PC-3 (cell line): ENCODE measurements around the gene DIS3L2. TPM values are rescaled to one million over a fixed set of nuclear protein-coding genes. Genes with fewer than 3 reads are reported as not detected.

Experiments
- ATAC-seq: fragments of 200-7000 bp; cut with Tn5 transposase; 2 replicates; pipeline ENCODE4 v1.9.1; 2020; ENCODE audit warnings: mild to moderate bottlenecking, moderate library complexity
- BruUV-seq: library from RNA; stranded (reverse); fragments of 400-500 nt; replicated peaks from 2 replicates; lab custom pipeline; 2021; lab: Mats Ljungman, UMichigan
- CTCF ChIA-PET: fragments of 300-600 bp; sonication (Branson Sonifier 250); formaldehyde crosslinking; loops from one replicate; lab custom pipeline; 2022; ENCODE audit warnings: antibody characterized with exemption; lab: Charles Lee
- POLR2A ChIA-PET: fragments of 300-600 bp; sonication (Branson Sonifier 250); formaldehyde crosslinking; loops from one replicate; lab custom pipeline; 2022; ENCODE audit warnings: antibody characterized with exemption; ENCODE audit not compliant: unreplicated experiment; lab: Charles Lee
- DNase-seq: peaks from one replicate; pipeline ENCODE4 v3.0.0-alpha.2; 2015
- H2AFZ ChIP-seq: fragments of 300-600 bp; sonication (generic); 2 replicates; pipeline ENCODE4 v1.6.0; 2016; ENCODE audit warnings: antibody characterized with exemption, low read length
- H3F3A ChIP-seq: fragments of 300-600 bp; sonication (generic); one replicate; pipeline ENCODE4 v1.6.0; 2017; ENCODE audit warnings: antibody characterized with exemption, low read length, control low read depth, mild to moderate bottlenecking; ENCODE audit not compliant: unreplicated experiment
- H3K27ac ChIP-seq: fragments of 300-600 bp; sonication (generic); 2 replicates; pipeline ENCODE4 v1.5.1; 2016; ENCODE audit warnings: mild to moderate bottlenecking, low read length
- H3K27me3 ChIP-seq: fragments of 300-600 bp; sonication (generic); 2 replicates; pipeline ENCODE4 v1.6.1; 2016; ENCODE audit warnings: low read length, mixed read lengths
- H3K36me3 ChIP-seq: fragments of 300-600 bp; sonication (generic); 2 replicates; pipeline ENCODE4 v1.6.1; 2016; ENCODE audit warnings: low read depth, mixed run types, low read length, mixed read lengths
- H3K4me1 ChIP-seq: fragments of 300-600 bp; sonication (generic); 2 replicates; pipeline ENCODE4 v1.5.1; 2016; ENCODE audit warnings: low read length; ENCODE audit not compliant: insufficient read depth
- H3K4me2 ChIP-seq: fragments of 300-600 bp; sonication (generic); 2 replicates; pipeline ENCODE4 v1.6.0; 2016; ENCODE audit warnings: low read length
- H3K4me3 ChIP-seq: fragments of 300-600 bp; sonication (generic); 2 replicates; pipeline ENCODE4 v1.5.1; 2016; ENCODE audit warnings: mild to moderate bottlenecking, low read length, mixed read lengths
- H3K79me2 ChIP-seq: fragments of 300-600 bp; sonication (generic); 2 replicates; pipeline ENCODE4 v1.6.1; 2017; ENCODE audit warnings: low read length, mixed read lengths
- H3K9ac ChIP-seq: fragments of 300-600 bp; sonication (generic); 2 replicates; pipeline ENCODE4 v1.6.0; 2016; ENCODE audit warnings: mild to moderate bottlenecking, low read length
- H3K9me2 ChIP-seq: fragments of 300-600 bp; sonication (generic); replicated peaks from 2 replicates; pipeline ENCODE4 v1.6.1; 2016; ENCODE audit warnings: mixed run types, low read length, mixed read lengths
- H3K9me3 ChIP-seq: fragments of 300-600 bp; sonication (generic); 2 replicates; pipeline ENCODE4 v1.6.1; 2016; ENCODE audit warnings: low read length, mixed read lengths
- H4K20me1 ChIP-seq: fragments of 300-600 bp; sonication (generic); 2 replicates; pipeline ENCODE4 v1.6.1; 2016; ENCODE audit warnings: low read length, mixed read lengths
- EZH2 ChIP-seq: fragments of 300-600 bp; sonication (generic); IDR thresholded peaks from one replicate; pipeline ENCODE4 v1.6.1; 2017; ENCODE audit warnings: antibody characterized with exemption, mild to moderate bottlenecking, low read length; ENCODE audit not compliant: unreplicated experiment
- EZH2phosphoT487 ChIP-seq: fragments of 300-600 bp; sonication (generic); IDR thresholded peaks from 2 replicates; pipeline ENCODE4 v1.6.1; 2018; ENCODE audit warnings: mild to moderate bottlenecking, antibody characterized with exemption, low read length, borderline replicate concordance
- intact Hi-C: fragments of 100-400 bp; cut with micrococcal nuclease; formaldehyde crosslinking; loops from 2 replicates; pipeline ENCODE4 v1.9.0; 2023
- total RNA-seq: library from RNA; depleted of rRNA; stranded (reverse); fragments of >200 nt; gene quantifications from 2 replicates; pipeline ENCODE4 v1.2.3, GENCODE V29; 2014
- TF ChIP-seq, protein P1 (sequence below): fragments of 300-600 bp; sonication (generic); conservative IDR thresholded peaks from 2 replicates; pipeline ENCODE4 v1.5.1; 2017; ENCODE audit warnings: antibody characterized with exemption, low read depth, mild to moderate bottlenecking, low read length

The DIS3L2 gene
- total RNA-seq, 1 experiment from 2014 or later = 22.8 TPM

DNA sequence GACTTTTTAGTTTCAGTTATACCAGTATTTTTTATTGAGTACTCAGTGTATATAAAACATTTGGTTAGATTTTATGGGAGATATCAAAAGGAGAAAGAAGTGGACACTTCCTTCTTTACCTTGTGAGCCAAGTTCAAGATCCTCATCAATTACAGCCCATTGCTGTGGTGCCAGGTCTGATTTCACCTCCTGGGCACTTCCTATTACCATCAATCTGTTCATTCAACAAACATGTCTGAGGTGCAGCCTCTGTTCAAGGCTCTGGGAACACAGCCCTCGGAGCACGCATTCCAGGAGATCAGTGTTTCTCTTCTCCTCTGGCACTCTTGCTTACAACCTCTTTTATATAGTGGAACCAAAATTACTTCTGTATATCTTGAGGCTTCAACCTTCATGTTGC is 245.7 kb downstream of the DIS3L2 start:
- Histone ChIP-seq H4K20me1 (no peaks in the 10 kb centered on the region), H3K27me3 (no peaks in the 10 kb centered on the region), H2AFZ (no peak overlapping the region), H3K9ac (no peak overlapping the region), H3K36me3 (0 out of 2 replicates have a peak, but pooled peaks cover 2% of the 10 kb centered on the region), H3K4me3 (no peak overlapping the region), H3K79me2 (no peaks in the 10 kb centered on the region), H3F3A (no peaks in the 10 kb centered on the region), H3K4me2 (no peak overlapping the region), H3K4me1 (no peaks in the 10 kb centered on the region), H3K27ac (no peak overlapping the region), H3K9me3 (no peaks in the 10 kb centered on the region), H3K9me2 (no peaks in the 10 kb centered on the region)
- ATAC-seq = peak; percentile 40
- CTCF ChIA-PET = no interaction called here
- POLR2A ChIA-PET = no interaction called here
- intact Hi-C loops = no loop called here
- no TSS peak for BruUV-seq
- TF ChIP-seq EZH2 = no peak
- TF ChIP-seq, protein P1, sequence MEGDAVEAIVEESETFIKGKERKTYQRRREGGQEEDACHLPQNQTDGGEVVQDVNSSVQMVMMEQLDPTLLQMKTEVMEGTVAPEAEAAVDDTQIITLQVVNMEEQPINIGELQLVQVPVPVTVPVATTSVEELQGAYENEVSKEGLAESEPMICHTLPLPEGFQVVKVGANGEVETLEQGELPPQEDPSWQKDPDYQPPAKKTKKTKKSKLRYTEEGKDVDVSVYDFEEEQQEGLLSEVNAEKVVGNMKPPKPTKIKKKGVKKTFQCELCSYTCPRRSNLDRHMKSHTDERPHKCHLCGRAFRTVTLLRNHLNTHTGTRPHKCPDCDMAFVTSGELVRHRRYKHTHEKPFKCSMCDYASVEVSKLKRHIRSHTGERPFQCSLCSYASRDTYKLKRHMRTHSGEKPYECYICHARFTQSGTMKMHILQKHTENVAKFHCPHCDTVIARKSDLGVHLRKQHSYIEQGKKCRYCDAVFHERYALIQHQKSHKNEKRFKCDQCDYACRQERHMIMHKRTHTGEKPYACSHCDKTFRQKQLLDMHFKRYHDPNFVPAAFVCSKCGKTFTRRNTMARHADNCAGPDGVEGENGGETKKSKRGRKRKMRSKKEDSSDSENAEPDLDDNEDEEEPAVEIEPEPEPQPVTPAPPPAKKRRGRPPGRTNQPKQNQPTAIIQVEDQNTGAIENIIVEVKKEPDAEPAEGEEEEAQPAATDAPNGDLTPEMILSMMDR = no peak
- TF ChIP-seq EZH2phosphoT487 = no peak
- DNase-seq = no peak

DNA sequence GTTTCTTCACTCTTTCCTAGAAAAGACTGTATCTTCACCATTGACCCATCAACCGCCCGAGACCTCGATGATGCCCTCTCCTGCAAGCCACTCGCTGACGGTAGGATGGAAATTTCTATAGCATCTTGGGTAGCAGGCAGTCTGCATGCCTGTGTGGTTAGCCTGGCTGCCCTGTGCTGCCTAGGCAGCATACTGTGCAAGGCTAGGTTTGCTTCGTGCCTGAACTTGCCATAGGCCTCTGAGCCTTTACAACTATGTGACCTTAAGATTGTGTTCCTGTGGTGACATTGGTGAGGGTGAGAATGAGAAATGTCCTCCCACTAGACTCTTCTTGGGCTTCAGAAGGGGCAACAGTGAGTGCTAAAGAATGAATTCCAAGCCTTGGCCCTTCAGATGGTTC is 248.8 kb downstream of the DIS3L2 start:
- Histone ChIP-seq H3K27me3 (no peaks in the 10 kb centered on the region), H3K9me2 (no peaks in the 10 kb centered on the region), H3K9me3 (no peaks in the 10 kb centered on the region), H3K27ac (no peak overlapping the region), H3K4me2 (no peak overlapping the region), H3K4me1 (no peaks in the 10 kb centered on the region), H3K9ac (no peak overlapping the region), H3K4me3 (no peak overlapping the region), H2AFZ (no peak overlapping the region), H3K79me2 (no peaks in the 10 kb centered on the region), H3K36me3 (0 out of 2 replicates have a peak, but pooled peaks cover 2% of the 10 kb centered on the region), H3F3A (no peaks in the 10 kb centered on the region), H4K20me1 (no peaks in the 10 kb centered on the region)
- TF ChIP-seq, protein P1 = no peak
- TF ChIP-seq EZH2 (no peak), EZH2phosphoT487 (no peak)
- POLR2A ChIA-PET = no interaction called here
- DNase-seq (no peak), ATAC-seq (no peak)
- intact Hi-C loops = no loop called here
- CTCF ChIA-PET = no interaction called here
- BruUV-seq = no TSS peak

DNA sequence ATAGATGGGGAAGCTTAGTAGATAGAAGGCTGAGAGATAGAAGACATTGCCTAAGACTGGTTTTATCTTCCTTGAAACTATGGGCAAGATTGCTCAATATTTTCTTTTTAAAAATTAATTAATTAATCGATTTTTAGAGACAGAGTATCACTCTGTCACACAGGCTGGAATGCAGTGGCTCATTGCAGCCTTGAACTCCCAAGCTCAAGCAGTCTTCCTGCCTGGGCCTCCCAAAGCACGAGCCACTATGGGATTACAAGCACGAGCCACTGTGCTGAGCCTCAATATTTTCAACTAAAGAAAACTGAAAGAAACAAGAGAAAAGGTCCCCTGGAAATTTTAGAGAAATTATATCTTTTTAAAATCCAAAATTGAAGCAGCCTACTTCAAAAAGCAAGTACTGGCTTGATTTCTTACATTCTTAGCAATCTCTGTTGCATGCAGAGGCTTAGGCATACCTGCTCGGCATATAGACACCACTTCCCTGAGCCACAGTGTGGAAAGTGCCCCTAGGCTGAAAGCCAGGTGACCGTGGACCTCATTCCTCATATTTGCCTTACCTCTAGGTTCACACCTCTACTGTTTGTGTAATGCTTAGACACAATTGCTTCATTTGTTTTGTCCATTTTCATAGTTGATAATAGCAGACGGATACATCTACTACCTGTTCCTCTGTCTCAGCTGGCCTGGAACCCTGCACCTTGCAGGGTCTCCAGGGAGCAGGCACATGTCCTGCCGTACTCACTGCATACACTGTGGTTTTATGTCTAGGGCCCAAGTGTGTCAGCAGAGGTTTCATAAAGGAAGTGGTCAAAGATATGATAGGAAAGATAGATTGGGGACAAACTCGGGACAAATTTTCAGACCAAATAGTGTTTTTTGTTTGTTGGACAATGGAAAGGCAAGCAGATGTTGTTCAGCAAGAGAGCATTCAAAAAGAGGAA is 250.5 kb downstream of the DIS3L2 start:
- DNase-seq = no peak
- CTCF ChIA-PET = no interaction called here
- BruUV-seq = no TSS peak

More for the DNA sequence above, 250.5 kb downstream of the DIS3L2 start:
- intact Hi-C loops = no loop called here
- H4K20me1 ChIP-seq = no peaks in the 10 kb centered on the region
- H3K36me3 ChIP-seq = 0 out of 2 replicates have a peak, but pooled peaks cover 2% of the 10 kb centered on the region
- no peaks in the 10 kb centered on the region for H3K79me2 ChIP-seq
- no peak for TF ChIP-seq EZH2
- H2AFZ ChIP-seq = no peak overlapping the region
- H3K4me3 ChIP-seq = no peak overlapping the region
- POLR2A ChIA-PET = no interaction called here
- no peaks in the 10 kb centered on the region for H3K9me3 ChIP-seq
- no peaks in the 10 kb centered on the region for H3K27me3 ChIP-seq
- no peaks in the 10 kb centered on the region for H3K4me1 ChIP-seq
- no peaks in the 10 kb centered on the region for H3F3A ChIP-seq
- no peak for ATAC-seq
- H3K27ac ChIP-seq = no peak overlapping the region
- no peaks in the 10 kb centered on the region for H3K9me2 ChIP-seq
- H3K4me2 ChIP-seq = no peak overlapping the region
- H3K9ac ChIP-seq = no peak overlapping the region
